ENCODE data around the gene GAD1. TPM values are rescaled to one million over a fixed set of nuclear protein-coding genes. Genes with fewer than 3 reads are reported as not detected.

Gene GAD1
- total RNA-seq, 2 donors from 2014 or later: 12.8 to 26.3 TPM

DNA sequence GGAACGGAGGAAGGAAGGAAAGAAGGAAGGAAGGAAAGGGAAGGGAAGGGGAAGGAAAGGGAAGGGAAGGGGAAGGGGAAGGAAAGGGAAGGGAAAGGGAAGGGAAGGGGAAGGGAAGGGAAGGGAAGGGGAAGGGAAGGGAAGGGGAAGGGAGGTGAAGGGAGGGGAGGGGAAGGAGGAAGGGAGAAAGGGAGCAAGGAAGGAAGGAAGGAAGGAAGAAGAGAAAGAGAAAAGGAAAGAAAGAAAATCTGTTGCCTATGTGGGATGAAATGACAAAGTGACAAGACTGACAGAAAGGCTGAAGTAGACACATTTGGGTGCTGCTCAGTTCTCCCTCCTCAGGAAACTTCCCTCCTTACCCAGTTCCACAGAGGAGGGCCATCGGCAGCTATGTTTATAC is 66.1 kb downstream of the GAD1 start:
- Histone ChIP-seq H3K4me3 (ENCODE audit: low read length) (no peak overlapping the region), H3K4me1 (ENCODE audit: control insufficient read depth, insufficient read depth, low read length) (no peaks in the 10 kb centered on the region), H3K27ac (ENCODE audit: low read depth, low read length) (no peak overlapping the region), H3K9ac (ENCODE audit: extremely low read depth, low read length, poor library complexity, severe bottlenecking) (no peak overlapping the region), H3K27me3 (ENCODE audit: control insufficient read depth, insufficient read depth, low read length, poor library complexity, severe bottlenecking) (no peaks in the 10 kb centered on the region), H3K36me3 (ENCODE audit: control insufficient read depth, insufficient read depth, low read length) (no peaks in the 10 kb centered on the region), H3K9me3 (ENCODE audit: control insufficient read depth, low read length) (no peaks in the 10 kb centered on the region)
- no peak for DNase-seq
- TF ChIP-seq CTCF (conservative IDR thresholded peaks at IDR 0.05): no peak
- Mint-ChIP-seq H3K27ac (no peak overlapping the region), H3K36me3 (ENCODE audit: low read depth) (no peaks in the 10 kb centered on the region), H3K27me3 (ENCODE audit: insufficient read depth) (peaks cover 11% of the 10 kb centered on the region), H3K4me1 (no peaks in the 10 kb centered on the region), H3K9me3 (no peaks in the 10 kb centered on the region), H3K4me3 (no peak overlapping the region)
- WGBS, 2 experiments (ENCODE audit: insufficient coverage in 1 of 2, insufficient read length in 1 of 2): 87 to 100% methylated on average over 1 to 2 of the region's 2 CpGs

GRCh38 chr2:170883683-170884082 is 67.0 kb downstream of the GAD1 start:
- Mint-ChIP-seq H3K36me3 (ENCODE audit: low read depth) (no peaks in the 10 kb centered on the region), H3K4me1 (no peaks in the 10 kb centered on the region), H3K4me3 (no peak overlapping the region), H3K9me3 (no peaks in the 10 kb centered on the region), H3K27me3 (ENCODE audit: insufficient read depth) (peaks cover 11% of the 10 kb centered on the region), H3K27ac (no peak overlapping the region)
- no peak overlapping the region for H3K9ac ChIP-seq (ENCODE audit: extremely low read depth, low read length, poor library complexity, severe bottlenecking)
- DNase-seq: no peak
- 88 to 94% methylated on average over 2 of the region's 2 CpGs for WGBS, 2 experiments (ENCODE audit: insufficient coverage in 1 of 2, insufficient read length in 1 of 2)
- no peaks in the 10 kb centered on the region for H3K4me1 ChIP-seq (ENCODE audit: control insufficient read depth, insufficient read depth, low read length)
- H3K36me3 ChIP-seq (ENCODE audit: control insufficient read depth, insufficient read depth, low read length): no peaks in the 10 kb centered on the region
- TF ChIP-seq CTCF (conservative IDR thresholded peaks at IDR 0.05): no peak
- no peaks in the 10 kb centered on the region for H3K9me3 ChIP-seq (ENCODE audit: control insufficient read depth, low read length)
- H3K27me3 ChIP-seq (ENCODE audit: control insufficient read depth, insufficient read depth, low read length, poor library complexity, severe bottlenecking): no peaks in the 10 kb centered on the region
- no peak overlapping the region for H3K27ac ChIP-seq (ENCODE audit: low read depth, low read length)
- no peak overlapping the region for H3K4me3 ChIP-seq (ENCODE audit: low read length)

DNA sequence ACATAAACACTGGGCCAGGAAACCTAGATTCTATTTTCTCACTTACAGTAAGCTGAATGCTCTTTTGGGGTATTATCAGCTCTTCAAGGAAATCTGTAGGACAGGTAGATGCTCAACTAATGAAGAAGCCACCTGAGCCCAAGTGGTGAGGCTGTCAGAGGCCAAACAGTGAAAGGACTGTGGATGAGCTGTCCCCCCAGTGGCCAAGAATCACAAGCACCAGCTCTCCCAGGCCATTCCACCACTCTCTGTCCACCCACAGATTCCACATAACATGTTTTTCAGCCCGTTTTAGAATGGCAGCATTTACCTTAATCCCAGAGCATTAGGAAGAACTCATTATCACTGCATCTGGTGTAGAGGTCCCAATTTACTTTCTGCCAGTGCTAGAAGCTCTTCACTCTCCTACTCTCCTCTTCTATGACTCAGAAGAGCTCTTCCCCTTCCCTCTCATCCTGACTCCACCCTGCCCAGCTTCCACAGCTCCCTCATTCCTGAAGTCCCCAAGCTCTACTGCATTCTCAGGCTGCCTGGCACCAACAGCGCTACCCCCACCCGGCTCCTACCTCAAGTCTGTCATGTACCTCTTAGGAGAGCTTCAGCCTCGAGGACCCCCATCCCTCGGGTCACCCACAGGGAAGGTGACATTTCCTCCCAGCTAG is 68.6 kb downstream of the GAD1 start:
- H3K4me1 Mint-ChIP-seq: no peaks in the 10 kb centered on the region
- no peaks in the 10 kb centered on the region for H3K9me3 Mint-ChIP-seq
- peak; percentile 53 for TF ChIP-seq CTCF (conservative IDR thresholded peaks at IDR 0.05)

More for the DNA sequence above, 68.6 kb downstream of the GAD1 start:
- H3K9me3 ChIP-seq (ENCODE audit: control insufficient read depth, low read length): no peaks in the 10 kb centered on the region
- H3K4me1 ChIP-seq (ENCODE audit: control insufficient read depth, insufficient read depth, low read length): no peaks in the 10 kb centered on the region
- DNase-seq: no peak
- no peaks in the 10 kb centered on the region for H3K36me3 Mint-ChIP-seq (ENCODE audit: low read depth)
- no peak overlapping the region for H3K27ac ChIP-seq (ENCODE audit: low read depth, low read length)
- H3K27ac Mint-ChIP-seq: no peak overlapping the region
- H3K27me3 ChIP-seq (ENCODE audit: control insufficient read depth, insufficient read depth, low read length, poor library complexity, severe bottlenecking): no peaks in the 10 kb centered on the region
- H3K27me3 Mint-ChIP-seq (ENCODE audit: insufficient read depth): peaks cover 11% of the 10 kb centered on the region
- no peak overlapping the region for H3K9ac ChIP-seq (ENCODE audit: extremely low read depth, low read length, poor library complexity, severe bottlenecking)
- WGBS, 2 experiments (ENCODE audit: insufficient coverage in 1 of 2, insufficient read length in 1 of 2): 90 to 92% methylated on average over 4 to 5 of the region's 5 CpGs
- H3K4me3 ChIP-seq (ENCODE audit: low read length): no peak overlapping the region
- no peaks in the 10 kb centered on the region for H3K36me3 ChIP-seq (ENCODE audit: control insufficient read depth, insufficient read depth, low read length)
- no peak overlapping the region for H3K4me3 Mint-ChIP-seq

All from endodermal cell (in vitro differentiated cells).